GM18526 (cell line): ENCODE measurements around the gene GOLIM4.

ENCODE experiments used
- POLR2A ChIP-seq: IDR thresholded peaks from 3 replicates; pipeline ENCODE4 v1.6.1; 2011; ENCODE audit not compliant: insufficient read length; ENCODE audit errors: extremely low read depth

Gene GOLIM4

DNA sequence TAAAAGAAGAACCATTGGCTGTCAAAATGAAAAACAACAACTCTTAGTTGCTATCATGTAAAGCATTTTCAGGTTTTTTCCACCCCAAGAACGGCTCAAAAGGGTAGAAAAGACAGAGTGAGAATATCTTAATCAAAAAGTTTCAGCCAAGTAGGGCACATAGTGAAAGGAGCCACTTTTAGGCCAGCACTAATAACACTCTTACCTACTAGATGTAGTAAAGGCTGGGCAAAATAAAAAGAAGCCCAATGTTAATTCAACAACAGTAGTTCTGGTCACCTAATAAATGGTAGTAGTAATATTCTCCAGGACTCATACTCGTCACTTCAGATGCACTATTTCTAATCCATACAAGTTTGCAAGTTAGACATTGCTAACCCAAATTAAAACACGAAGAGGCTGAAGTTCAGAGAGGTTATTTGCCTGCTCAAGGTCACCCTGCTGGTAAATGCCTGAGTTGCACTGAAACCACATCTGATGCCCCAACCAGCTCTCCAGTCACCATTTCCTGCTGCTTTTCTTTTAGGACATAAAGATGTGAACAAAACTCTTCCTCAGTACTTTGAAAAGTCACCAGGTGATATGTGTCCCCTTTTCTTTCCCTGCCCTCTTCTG, 7.5 kb downstream of the GOLIM4 start:
- no peak for TF ChIP-seq POLR2A

DNA sequence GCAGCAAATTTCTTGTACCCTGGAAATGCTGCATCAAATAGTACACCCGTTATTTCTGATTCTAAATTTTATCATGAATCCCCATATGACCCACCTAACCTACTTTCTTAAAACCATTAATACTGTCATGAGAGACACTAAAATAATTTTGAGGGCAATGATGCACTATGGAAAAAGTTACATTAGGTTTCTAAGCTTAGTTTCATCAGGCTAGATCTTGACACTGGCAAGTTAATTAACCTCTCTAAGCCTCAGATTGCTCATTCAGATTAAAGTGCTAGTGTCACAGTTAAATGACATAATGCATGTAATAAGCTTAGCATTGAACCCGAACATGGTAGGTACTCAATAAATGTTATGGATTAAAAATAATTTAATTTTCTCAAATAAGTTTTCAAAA, 8.2 kb downstream of the GOLIM4 start:
- TF ChIP-seq POLR2A = no peak

DNA sequence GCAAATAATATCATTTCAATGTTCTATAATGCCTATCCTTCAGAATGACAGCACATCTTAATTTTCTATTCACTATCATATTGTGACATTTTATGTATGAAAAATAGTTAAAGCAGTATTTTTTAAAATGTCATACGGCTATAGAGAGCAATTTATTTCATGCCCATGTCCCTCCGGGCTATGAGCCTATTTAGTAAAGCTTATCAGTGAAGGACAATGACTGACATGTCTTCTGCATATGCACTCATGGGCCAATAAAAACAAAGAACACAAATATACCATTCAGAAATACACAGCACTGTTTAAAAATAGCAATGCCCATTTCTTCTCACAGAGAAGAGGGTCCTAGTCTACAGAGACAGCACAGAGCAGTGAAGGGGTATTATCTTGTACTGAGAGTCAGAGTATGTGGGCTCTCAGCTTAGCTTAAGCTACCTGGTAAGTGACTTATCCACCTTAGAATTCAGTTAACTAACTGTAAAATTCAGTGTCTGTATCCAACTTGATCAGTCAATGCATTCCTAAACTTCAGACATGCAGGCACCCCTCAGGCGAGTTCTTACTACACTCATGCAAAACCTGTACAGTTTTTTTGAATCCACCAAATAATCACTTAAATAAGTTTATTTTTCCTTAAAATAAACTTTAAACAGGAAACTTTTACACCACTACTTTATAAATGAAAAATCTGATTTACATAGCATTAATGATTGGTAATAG, 9.0 kb downstream of the GOLIM4 start:
- TF ChIP-seq POLR2A = no peak

DNA sequence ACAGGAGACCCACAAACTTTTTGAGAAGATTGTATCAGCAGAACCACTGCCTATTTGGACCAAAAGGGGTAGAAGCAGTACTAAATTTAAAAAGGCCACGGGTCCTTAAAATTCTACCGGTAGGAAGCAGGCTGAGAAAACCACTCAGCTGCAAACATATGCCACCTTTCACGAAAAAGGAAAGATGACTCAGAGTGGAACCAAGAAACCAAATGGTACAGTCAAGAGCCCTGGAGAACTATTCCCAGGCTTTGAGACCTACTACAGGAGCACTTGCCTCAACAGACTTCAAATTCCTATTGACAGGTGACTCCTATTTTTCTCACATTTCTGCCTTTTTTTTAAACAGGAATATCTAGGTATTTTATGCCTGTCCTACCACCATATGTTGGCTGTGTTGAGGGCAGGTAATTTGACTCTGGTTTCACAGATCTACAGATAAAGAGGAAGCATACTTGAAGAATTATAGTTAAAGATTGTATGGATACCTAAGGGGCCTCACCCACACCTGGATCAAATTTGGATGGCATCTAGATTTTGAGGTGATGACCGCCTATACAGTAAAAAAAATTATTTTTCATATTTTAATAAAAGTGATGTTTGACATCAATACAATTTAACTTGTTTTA, 10.1 kb downstream of the GOLIM4 start:
- TF ChIP-seq POLR2A = no peak

GRCh38 chr3:168083906-168084305, 11.8 kb downstream of the GOLIM4 start:
- no peak for TF ChIP-seq POLR2A

DNA sequence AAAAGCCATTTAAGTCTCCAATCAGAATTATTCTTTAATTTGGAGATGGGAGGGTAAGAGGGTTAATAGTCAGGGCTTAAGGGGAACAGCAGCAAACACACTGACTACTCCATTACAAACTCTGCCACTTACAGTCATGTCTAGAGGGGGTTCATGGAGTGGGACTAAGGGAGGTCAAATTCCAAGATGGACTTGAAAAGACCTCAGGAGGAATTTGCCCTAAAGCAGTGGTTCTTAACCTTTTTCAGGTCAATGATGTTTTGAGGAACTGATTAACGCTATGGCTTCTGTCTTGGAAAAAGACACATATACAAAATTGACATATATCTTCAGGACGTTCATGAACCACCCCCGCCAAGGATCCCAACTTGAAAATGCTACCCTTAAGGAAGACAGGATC, 13.9 kb downstream of the GOLIM4 start:
- no peak for TF ChIP-seq POLR2A

- TF ChIP-seq POLR2A = no peak
Measured at GRCh38 chr3:168081171-168081771, 14.5 kb downstream of the GOLIM4 start.

GRCh38 chr3:168080499-168081170, 15.1 kb downstream of the GOLIM4 start:
- TF ChIP-seq POLR2A = no peak

DNA sequence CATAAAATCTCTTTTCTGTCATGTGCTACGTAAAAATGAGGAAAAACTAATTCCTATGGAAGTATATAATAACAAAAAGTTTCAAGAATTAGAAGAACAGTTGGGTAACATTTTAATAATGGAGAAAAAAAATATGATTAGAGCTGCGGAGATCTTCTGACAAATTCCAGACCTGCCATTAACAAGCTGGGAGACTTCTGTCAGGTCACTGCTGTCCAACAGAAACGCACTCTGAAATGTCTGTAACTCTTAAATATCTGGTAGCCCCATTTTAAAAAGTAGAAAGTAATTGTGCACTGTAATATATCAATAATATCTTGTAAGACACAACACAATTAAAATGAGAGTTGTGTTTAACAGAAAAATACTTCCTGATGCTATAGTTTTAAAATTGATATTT, 15.7 kb downstream of the GOLIM4 start:
- TF ChIP-seq POLR2A = no peak

DNA sequence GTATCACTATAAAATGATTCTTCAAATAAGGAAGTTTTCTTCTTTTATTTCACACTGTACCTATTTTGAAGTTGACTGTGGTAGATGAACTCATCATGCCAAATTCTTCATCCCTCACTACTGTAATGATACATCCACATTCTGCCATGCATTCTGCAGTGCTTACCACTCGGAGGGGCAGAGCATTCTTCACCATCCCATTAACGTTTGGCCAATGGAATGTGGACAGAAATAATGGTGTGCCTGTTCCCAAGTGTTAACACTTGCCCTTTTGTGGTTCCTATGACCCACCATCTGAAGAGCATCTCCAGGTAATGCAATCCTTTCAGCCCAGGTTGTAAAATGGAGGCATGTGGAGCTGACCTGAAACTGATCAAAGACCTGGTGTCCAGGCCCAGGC, 18.6 kb downstream of the GOLIM4 start:
- TF ChIP-seq POLR2A = no peak

- TF ChIP-seq POLR2A = no peak
Measured at GRCh38 chr3:168073842-168074605, 21.7 kb downstream of the GOLIM4 start.

GRCh38 chr3:168072323-168072650, 23.4 kb downstream of the GOLIM4 start:
- TF ChIP-seq POLR2A = no peak

DNA sequence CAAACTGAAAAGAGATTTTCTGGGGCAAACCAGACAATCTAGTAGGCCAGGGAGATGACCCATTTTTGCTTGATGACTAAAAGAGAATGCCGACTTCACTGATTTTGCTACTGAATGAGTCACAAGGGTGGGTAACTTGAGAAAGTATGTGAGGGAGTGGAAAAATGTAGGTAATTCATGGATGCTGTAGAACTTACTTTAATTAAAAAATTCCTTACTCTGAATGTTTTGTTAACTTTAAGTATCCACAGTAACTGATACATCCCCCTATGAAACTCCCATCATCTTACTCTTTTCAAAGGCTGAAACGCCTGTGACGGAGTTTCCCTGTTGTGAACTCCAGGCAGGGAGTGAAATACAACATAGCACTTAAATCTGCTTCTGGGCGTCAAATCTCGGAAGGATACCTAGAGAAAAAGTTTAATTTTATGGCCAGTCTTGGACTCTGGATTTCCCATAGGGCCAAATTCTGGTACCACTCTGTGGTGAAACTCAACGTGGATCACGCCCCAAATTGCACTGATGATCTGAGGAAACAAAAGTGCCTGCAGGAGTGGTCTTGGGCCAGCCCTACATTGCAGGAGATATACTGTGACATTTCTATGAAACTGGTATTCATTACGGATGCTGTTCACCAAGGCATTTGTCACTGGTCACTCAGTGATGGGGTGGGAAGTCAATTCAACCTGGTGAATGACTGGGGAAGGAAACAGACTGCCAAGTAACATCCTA, 24.0 kb downstream of the GOLIM4 start:
- TF ChIP-seq POLR2A = no peak

DNA sequence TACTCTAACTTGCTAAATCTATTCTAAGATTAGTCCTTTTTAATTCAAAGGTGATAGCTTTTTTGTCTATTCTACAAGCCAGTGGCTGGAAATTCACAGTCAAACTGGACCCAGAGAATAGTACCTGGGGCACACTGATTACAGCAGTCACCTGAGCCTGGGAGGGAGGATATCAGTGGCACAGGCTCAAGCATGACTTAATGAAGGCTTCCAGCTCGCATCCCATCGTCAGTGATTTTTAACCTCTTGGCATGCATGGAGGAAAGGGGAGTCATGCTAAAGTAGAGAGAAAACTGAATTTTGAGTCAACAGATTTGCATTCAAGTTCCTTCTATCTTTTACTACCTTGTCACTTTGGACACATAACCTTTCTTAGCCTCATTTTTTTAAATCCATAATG, 24.8 kb downstream of the GOLIM4 start:
- TF ChIP-seq POLR2A = no peak
